ENCODE measurements around the gene RGS6.

The RGS6 gene

DNA sequence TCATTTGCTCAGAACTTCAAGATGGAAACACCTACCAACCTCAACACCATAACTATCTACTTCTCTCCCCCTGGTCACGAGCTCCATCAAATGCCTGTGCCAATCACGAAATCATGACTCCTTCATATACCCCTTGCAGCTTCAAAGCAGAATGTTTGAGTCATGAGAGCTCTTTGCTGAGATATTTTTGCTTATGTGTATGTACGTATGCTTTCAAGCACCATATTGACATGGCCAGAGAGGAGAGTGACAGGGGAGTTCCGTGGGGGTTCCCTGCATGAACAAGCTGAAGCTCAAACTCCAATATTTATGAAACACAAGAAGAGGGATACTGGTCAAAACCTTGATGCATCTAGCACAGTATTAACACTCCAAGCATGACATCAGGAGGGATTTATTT, 587.3 kb downstream of the RGS6 start:
- POLR2A ChIA-PET, result interaction anchor here (0.6 kb wide), 1 partner anchor 368 kb away, joined by 4 read pairs; no protein-coding TSS in a partner anchor
- Histone ChIP-seq H3K27ac (ENCODE audit: insufficient read depth in 1 of 2, low read depth in 1 of 2, low read length in 2 of 2, poor library complexity in 1 of 2, severe bottlenecking in 2 of 2) (no peak overlapping the region), H3K36me3 (ENCODE audit: control insufficient read depth in 4 of 4, insufficient read depth in 4 of 4, low read length in 3 of 4) (no peaks in the 10 kb centered on the region), H3K27me3 (replicated peaks in 2 of 5; ENCODE audit: control insufficient read depth in 4 of 5, insufficient read depth in 5 of 5, low read length in 4 of 5) (peaks cover 0 to 41% (median 23%) of the 10 kb centered on the region in 5 experiments), H3K4me3 (ENCODE audit: control insufficient read depth in 1 of 7, extremely low read depth in 1 of 7, insufficient read depth in 4 of 7, low read depth in 2 of 7, low read length in 6 of 7) (peak overlapping the region in 2 of 7 experiments; percentile 26 to 39), H3K9me3 (ENCODE audit: control extremely low read depth in 1 of 5, control insufficient read depth in 4 of 5, insufficient read depth in 2 of 5, low read depth in 1 of 5, low read length in 4 of 5) (no peaks in the 10 kb centered on the region), H3K4me1 (ENCODE audit: control extremely low read depth in 1 of 4, control insufficient read depth in 4 of 4, insufficient read depth in 4 of 4, low read length in 3 of 4) (peaks cover 24 to 37% (median 29%) of the 10 kb centered on the region in 4 experiments)
- CTCF ChIA-PET, result interaction anchor here (0.8 to 10.8 kb wide), 4 partner anchors 76 to 385 kb away, joined by 3 to 171 read pairs (median 3); no protein-coding TSS in a partner anchor
- WGBS (ENCODE audit: insufficient coverage), result 0% methylated on average over 2 of the region's 4 CpGs
- DNase-seq, result peak in 2 of 3 donors; percentile 69 to 74

- DNase-seq, result no peak
- Histone ChIP-seq H3K4me1 (ENCODE audit: control extremely low read depth in 1 of 4, control insufficient read depth in 4 of 4, insufficient read depth in 4 of 4, low read length in 3 of 4) (peaks cover 24 to 37% (median 29%) of the 10 kb centered on the region in 4 experiments), H3K36me3 (ENCODE audit: control insufficient read depth in 4 of 4, insufficient read depth in 4 of 4, low read length in 3 of 4) (no peaks in the 10 kb centered on the region), H3K27ac (ENCODE audit: insufficient read depth in 1 of 2, low read depth in 1 of 2, low read length in 2 of 2, poor library complexity in 1 of 2, severe bottlenecking in 2 of 2) (no peak overlapping the region), H3K27me3 (replicated peaks in 2 of 5; ENCODE audit: control insufficient read depth in 4 of 5, insufficient read depth in 5 of 5, low read length in 4 of 5) (peaks cover 0 to 44% (median 26%) of the 10 kb centered on the region in 5 experiments), H3K9me3 (ENCODE audit: control extremely low read depth in 1 of 5, control insufficient read depth in 4 of 5, insufficient read depth in 2 of 5, low read depth in 1 of 5, low read length in 4 of 5) (no peaks in the 10 kb centered on the region), H3K4me3 (ENCODE audit: control insufficient read depth in 1 of 7, extremely low read depth in 1 of 7, insufficient read depth in 4 of 7, low read depth in 2 of 7, low read length in 6 of 7) (no peak overlapping the region)
- ChIA-PET CTCF (interaction anchor here (0.9 to 10.8 kb wide), 2 partner anchors 23 to 383 kb away, joined by 4 to 171 read pairs; no protein-coding TSS in a partner anchor), POLR2A (no interaction called here)
- 100% methylated on average over 1 of the region's 4 CpGs for WGBS (ENCODE audit: insufficient coverage)
Measured at GRCh38 chr14:72521045-72521444, 588.8 kb downstream of the RGS6 start.

DNA sequence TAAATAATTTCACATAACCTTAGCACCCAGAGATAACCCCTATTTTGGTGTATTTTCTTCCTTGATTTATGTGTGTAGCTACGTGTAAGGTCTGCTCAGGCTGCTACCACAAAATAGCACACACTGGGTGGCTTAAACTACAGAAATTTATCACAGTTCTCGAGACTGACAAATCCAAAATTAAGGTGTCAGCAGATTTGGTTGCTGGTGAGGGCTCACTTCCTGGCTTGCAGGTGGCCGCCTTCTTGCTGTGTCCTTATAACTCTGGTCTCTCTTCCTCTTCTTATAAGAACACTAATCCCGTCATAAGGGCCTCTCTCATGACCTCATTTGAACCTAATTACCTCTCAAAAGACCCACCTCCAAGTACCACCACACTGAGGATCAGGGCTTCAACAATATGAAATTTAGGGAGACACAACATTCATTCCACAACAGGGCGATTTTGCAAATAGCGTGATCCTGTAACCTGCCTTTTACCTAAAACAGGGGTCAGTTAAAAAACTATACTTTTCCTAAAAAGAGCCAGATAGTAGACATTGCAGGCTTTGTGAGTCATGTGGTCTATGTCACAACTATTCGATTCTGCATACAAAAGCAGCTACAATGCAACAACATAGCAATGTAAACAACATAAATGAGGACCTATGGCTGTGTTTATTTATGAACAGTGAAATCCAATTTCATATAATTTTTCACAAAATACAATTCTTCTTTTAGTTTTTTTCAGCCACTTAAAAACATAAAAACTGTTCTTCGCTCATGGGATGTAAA, 589.9 kb downstream of the RGS6 start:
- DNase-seq, result no peak

DNA sequence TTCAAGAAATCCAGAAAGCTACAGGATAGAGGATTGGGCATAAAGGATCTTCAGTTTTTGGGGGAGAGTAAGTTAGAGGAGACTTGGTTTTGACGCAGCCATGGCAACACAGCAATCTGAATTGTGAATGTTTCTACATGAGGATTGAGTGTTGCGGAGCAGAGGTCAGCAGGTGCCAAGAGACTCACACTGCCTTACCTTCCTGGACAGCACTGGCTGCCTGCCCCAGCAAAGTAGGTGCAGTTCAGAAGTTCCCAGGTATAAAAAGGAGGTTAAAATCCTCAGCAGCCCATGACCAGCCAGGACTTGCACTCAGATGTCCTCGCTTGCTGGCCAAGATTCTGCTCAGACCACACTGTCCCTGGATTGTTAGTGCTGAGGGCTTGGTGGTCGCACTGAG, 590.6 kb downstream of the RGS6 start:
- Histone ChIP-seq H3K36me3 (ENCODE audit: control insufficient read depth in 4 of 4, insufficient read depth in 4 of 4, low read length in 3 of 4) (no peaks in the 10 kb centered on the region), H3K4me1 (ENCODE audit: control extremely low read depth in 1 of 4, control insufficient read depth in 4 of 4, insufficient read depth in 4 of 4, low read length in 3 of 4) (peaks cover 22 to 29% (median 25%) of the 10 kb centered on the region in 4 experiments), H3K27ac (ENCODE audit: insufficient read depth in 1 of 2, low read depth in 1 of 2, low read length in 2 of 2, poor library complexity in 1 of 2, severe bottlenecking in 2 of 2) (no peak overlapping the region), H3K4me3 (ENCODE audit: control insufficient read depth in 1 of 7, extremely low read depth in 1 of 7, insufficient read depth in 4 of 7, low read depth in 2 of 7, low read length in 6 of 7) (no peak overlapping the region), H3K27me3 (replicated peaks in 2 of 5; ENCODE audit: control insufficient read depth in 4 of 5, insufficient read depth in 5 of 5, low read length in 4 of 5) (peaks cover 0 to 61% (median 42%) of the 10 kb centered on the region in 5 experiments), H3K9me3 (ENCODE audit: control extremely low read depth in 1 of 5, control insufficient read depth in 4 of 5, insufficient read depth in 2 of 5, low read depth in 1 of 5, low read length in 4 of 5) (peaks cover 0 to 3% (median 0%) of the 10 kb centered on the region in 5 experiments)
- ChIA-PET POLR2A (no interaction called here), CTCF (interaction anchor here (1.0 to 1.5 kb wide), 3 partner anchors 17 to 382 kb away, joined by 3 to 6 read pairs (median 4); no protein-coding TSS in a partner anchor)
- WGBS (ENCODE audit: insufficient coverage), result 100% methylated on average over 3 of the region's 4 CpGs
- no peak for DNase-seq

More for the DNA sequence above, 589.9 kb downstream of the RGS6 start:
- Histone ChIP-seq H3K36me3 (ENCODE audit: control insufficient read depth in 4 of 4, insufficient read depth in 4 of 4, low read length in 3 of 4) (no peaks in the 10 kb centered on the region), H3K9me3 (ENCODE audit: control extremely low read depth in 1 of 5, control insufficient read depth in 4 of 5, insufficient read depth in 2 of 5, low read depth in 1 of 5, low read length in 4 of 5) (no peaks in the 10 kb centered on the region), H3K4me3 (ENCODE audit: control insufficient read depth in 1 of 7, extremely low read depth in 1 of 7, insufficient read depth in 4 of 7, low read depth in 2 of 7, low read length in 6 of 7) (no peak overlapping the region), H3K27ac (ENCODE audit: insufficient read depth in 1 of 2, low read depth in 1 of 2, low read length in 2 of 2, poor library complexity in 1 of 2, severe bottlenecking in 2 of 2) (no peak overlapping the region), H3K27me3 (replicated peaks in 2 of 5; ENCODE audit: control insufficient read depth in 4 of 5, insufficient read depth in 5 of 5, low read length in 4 of 5) (peaks cover 0 to 54% (median 36%) of the 10 kb centered on the region in 5 experiments), H3K4me1 (ENCODE audit: control extremely low read depth in 1 of 4, control insufficient read depth in 4 of 4, insufficient read depth in 4 of 4, low read length in 3 of 4) (peaks cover 24 to 36% (median 29%) of the 10 kb centered on the region in 4 experiments)
- POLR2A ChIA-PET, result no interaction called here
- WGBS (ENCODE audit: insufficient coverage), result 97% methylated on average over 6 of the region's 8 CpGs
- CTCF ChIA-PET, result interaction anchor here (1.0 to 1.4 kb wide), 2 partner anchors 78 to 383 kb away, joined by 3 to 4 read pairs; no protein-coding TSS in a partner anchor

GRCh38 chr14:72523424-72524294, 591.4 kb downstream of the RGS6 start:
- Histone ChIP-seq H3K4me3 (ENCODE audit: control insufficient read depth in 1 of 7, extremely low read depth in 1 of 7, insufficient read depth in 4 of 7, low read depth in 2 of 7, low read length in 6 of 7) (no peak overlapping the region), H3K27me3 (replicated peaks in 2 of 5; ENCODE audit: control insufficient read depth in 4 of 5, insufficient read depth in 5 of 5, low read length in 4 of 5) (peaks cover 0 to 69% (median 46%) of the 10 kb centered on the region in 5 experiments), H3K4me1 (ENCODE audit: control extremely low read depth in 1 of 4, control insufficient read depth in 4 of 4, insufficient read depth in 4 of 4, low read length in 3 of 4) (peaks cover 17 to 25% (median 19%) of the 10 kb centered on the region in 4 experiments), H3K27ac (ENCODE audit: insufficient read depth in 1 of 2, low read depth in 1 of 2, low read length in 2 of 2, poor library complexity in 1 of 2, severe bottlenecking in 2 of 2) (no peak overlapping the region), H3K9me3 (ENCODE audit: control extremely low read depth in 1 of 5, control insufficient read depth in 4 of 5, insufficient read depth in 2 of 5, low read depth in 1 of 5, low read length in 4 of 5) (peaks cover 0 to 3% (median 0%) of the 10 kb centered on the region in 5 experiments), H3K36me3 (ENCODE audit: control insufficient read depth in 4 of 4, insufficient read depth in 4 of 4, low read length in 3 of 4) (no peaks in the 10 kb centered on the region)
- no peak for DNase-seq
- WGBS (ENCODE audit: insufficient coverage), result 63% methylated on average over 4 of the region's 5 CpGs
- ChIA-PET CTCF (interaction anchor here (0.6 to 1.6 kb wide), 6 partner anchors 9 to 380 kb away, joined by 3 to 6 read pairs (median 4); no protein-coding TSS in a partner anchor), POLR2A (no interaction called here)

DNA sequence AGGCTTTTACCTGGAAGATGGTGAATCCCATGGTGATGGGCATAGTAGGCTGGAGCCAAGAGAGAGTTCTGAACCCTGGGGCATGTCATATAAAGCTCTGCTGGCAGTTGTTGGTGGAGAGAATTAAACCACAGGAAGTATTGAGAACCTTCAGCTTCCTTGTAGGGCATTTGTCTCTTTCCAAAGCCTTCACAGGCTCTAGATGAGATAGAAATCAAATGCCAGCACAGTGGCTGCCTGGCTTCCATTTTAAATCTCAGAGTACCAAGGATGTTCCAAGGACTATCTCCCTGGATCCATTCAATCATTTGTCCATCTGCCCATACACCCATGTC, 592.0 kb downstream of the RGS6 start:
- POLR2A ChIA-PET, result no interaction called here
- no peak overlapping the region for H3K4me3 ChIP-seq (ENCODE audit: control insufficient read depth in 1 of 7, extremely low read depth in 1 of 7, insufficient read depth in 4 of 7, low read depth in 2 of 7, low read length in 6 of 7)
- H3K4me1 ChIP-seq (ENCODE audit: control extremely low read depth in 1 of 4, control insufficient read depth in 4 of 4, insufficient read depth in 4 of 4, low read length in 3 of 4), result peaks cover 12 to 20% (median 15%) of the 10 kb centered on the region in 4 experiments
- peaks cover 0 to 3% (median 0%) of the 10 kb centered on the region in 5 experiments for H3K9me3 ChIP-seq (ENCODE audit: control extremely low read depth in 1 of 5, control insufficient read depth in 4 of 5, insufficient read depth in 2 of 5, low read depth in 1 of 5, low read length in 4 of 5)
- no peak overlapping the region for H3K27ac ChIP-seq (ENCODE audit: insufficient read depth in 1 of 2, low read depth in 1 of 2, low read length in 2 of 2, poor library complexity in 1 of 2, severe bottlenecking in 2 of 2)
- DNase-seq, result no peak
- peaks cover 0 to 75% (median 50%) of the 10 kb centered on the region in 5 experiments for H3K27me3 ChIP-seq (replicated peaks in 2 of 5; ENCODE audit: control insufficient read depth in 4 of 5, insufficient read depth in 5 of 5, low read length in 4 of 5)
- no peaks in the 10 kb centered on the region for H3K36me3 ChIP-seq (ENCODE audit: control insufficient read depth in 4 of 4, insufficient read depth in 4 of 4, low read length in 3 of 4)
- CTCF ChIA-PET, result interaction anchor here (1.0 to 1.6 kb wide), 4 partner anchors 8 to 380 kb away, joined by 3 to 6 read pairs (median 5); no protein-coding TSS in a partner anchor
